Measurements from ENCODE around the gene SCFD2. TPM values are rescaled to one million over a fixed set of nuclear protein-coding genes. Genes with fewer than 3 reads are reported as not detected.
"Not testable (repeated sequence)": the region's sequence is repeated elsewhere in the genome, so short reads cannot be mapped to it uniquely, and the experiment has no call there.

SCFD2 gene
- polyA plus RNA-seq, 3 donors: 5.4 to 9.4 (median 6.7) TPM

DNA sequence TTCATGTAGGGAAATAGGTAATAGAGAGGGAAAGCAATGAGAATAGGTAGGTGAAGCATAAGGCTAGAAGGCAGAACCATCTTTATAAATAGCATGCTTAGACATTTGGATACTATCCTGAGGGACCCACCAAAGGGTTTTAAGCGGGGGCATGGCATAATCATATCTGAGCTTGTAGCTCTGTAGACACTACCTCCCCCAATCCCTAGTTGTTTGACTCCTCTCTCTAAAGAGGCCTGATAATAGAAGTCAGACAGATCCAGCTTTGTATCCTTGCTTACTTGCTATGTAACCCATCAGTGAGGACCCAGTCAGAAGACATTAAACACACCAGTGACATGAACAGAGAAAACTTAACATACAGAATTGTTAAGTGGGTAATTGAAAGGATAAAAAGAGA, 58.7 kb downstream of the SCFD2 start:
- H3K36me3 ChIP-seq (replicated peaks in 1 of 2; ENCODE audit: control insufficient read depth in 1 of 2, insufficient read depth in 2 of 2, low read length in 2 of 2): no peaks in the 10 kb centered on the region
- no peak overlapping the region for H3K4me2 ChIP-seq (replicated peaks; ENCODE audit: extremely low read depth, low read length, poor library complexity, severe bottlenecking)
- TF ChIP-seq, protein P1, sequence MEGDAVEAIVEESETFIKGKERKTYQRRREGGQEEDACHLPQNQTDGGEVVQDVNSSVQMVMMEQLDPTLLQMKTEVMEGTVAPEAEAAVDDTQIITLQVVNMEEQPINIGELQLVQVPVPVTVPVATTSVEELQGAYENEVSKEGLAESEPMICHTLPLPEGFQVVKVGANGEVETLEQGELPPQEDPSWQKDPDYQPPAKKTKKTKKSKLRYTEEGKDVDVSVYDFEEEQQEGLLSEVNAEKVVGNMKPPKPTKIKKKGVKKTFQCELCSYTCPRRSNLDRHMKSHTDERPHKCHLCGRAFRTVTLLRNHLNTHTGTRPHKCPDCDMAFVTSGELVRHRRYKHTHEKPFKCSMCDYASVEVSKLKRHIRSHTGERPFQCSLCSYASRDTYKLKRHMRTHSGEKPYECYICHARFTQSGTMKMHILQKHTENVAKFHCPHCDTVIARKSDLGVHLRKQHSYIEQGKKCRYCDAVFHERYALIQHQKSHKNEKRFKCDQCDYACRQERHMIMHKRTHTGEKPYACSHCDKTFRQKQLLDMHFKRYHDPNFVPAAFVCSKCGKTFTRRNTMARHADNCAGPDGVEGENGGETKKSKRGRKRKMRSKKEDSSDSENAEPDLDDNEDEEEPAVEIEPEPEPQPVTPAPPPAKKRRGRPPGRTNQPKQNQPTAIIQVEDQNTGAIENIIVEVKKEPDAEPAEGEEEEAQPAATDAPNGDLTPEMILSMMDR (IDR thresholded peaks at IDR 0.05): no peak
- H3K27me3 ChIP-seq (ENCODE audit: control insufficient read depth in 2 of 2, insufficient read depth in 2 of 2, low read length in 2 of 2): no peaks in the 10 kb centered on the region
- H3K9me3 ChIP-seq (replicated peaks in 1 of 2; ENCODE audit: control insufficient read depth in 1 of 2, insufficient read depth in 1 of 2, low read length in 2 of 2): no peaks in the 10 kb centered on the region
- no CpG with 5 or more reads among the region's 1 CpG for WGBS (ENCODE audit: insufficient coverage)
- no peak overlapping the region for H3K27ac ChIP-seq (ENCODE audit: low read depth in 1 of 2, low read length in 2 of 2)
- no peaks in the 10 kb centered on the region for H4K20me1 ChIP-seq (ENCODE audit: insufficient read depth, low read length)
- intact Hi-C loops (cut with micrococcal nuclease): no loop called here
- H3K4me1 Mint-ChIP-seq: peaks cover 7% of the 10 kb centered on the region
- H3K27ac Mint-ChIP-seq: peak overlapping the region in 1 of 7 donors; percentile 4
- H3K9ac ChIP-seq (ENCODE audit: insufficient read depth, low read length, poor library complexity, severe bottlenecking): no peak overlapping the region
- H3K4me3 ChIP-seq (replicated peaks in 1 of 3; ENCODE audit: low read depth in 2 of 3, low read length in 3 of 3): no peak overlapping the region
- peaks cover 0 to 2% (median 0%) of the 10 kb centered on the region in 3 donors for H3K27me3 Mint-ChIP-seq (ENCODE audit: low read depth in 3 of 3)
- H3K79me2 ChIP-seq (ENCODE audit: insufficient read depth, low read length): no peaks in the 10 kb centered on the region
- peaks cover 19 to 30% of the 10 kb centered on the region in 2 donors for H3K36me3 Mint-ChIP-seq
- peaks cover 0 to 11% (median 5%) of the 10 kb centered on the region in 7 donors for H3K9me3 Mint-ChIP-seq
- no peak overlapping the region for H3K4me3 Mint-ChIP-seq
- no peak for DNase-seq
- H3K4me1 ChIP-seq (ENCODE audit: control insufficient read depth in 1 of 2, insufficient read depth in 2 of 2, low read length in 2 of 2): no peaks in the 10 kb centered on the region
- no peak overlapping the region for H2AFZ ChIP-seq (ENCODE audit: insufficient read depth, low read depth, low read length, poor library complexity, severe bottlenecking)

DNA sequence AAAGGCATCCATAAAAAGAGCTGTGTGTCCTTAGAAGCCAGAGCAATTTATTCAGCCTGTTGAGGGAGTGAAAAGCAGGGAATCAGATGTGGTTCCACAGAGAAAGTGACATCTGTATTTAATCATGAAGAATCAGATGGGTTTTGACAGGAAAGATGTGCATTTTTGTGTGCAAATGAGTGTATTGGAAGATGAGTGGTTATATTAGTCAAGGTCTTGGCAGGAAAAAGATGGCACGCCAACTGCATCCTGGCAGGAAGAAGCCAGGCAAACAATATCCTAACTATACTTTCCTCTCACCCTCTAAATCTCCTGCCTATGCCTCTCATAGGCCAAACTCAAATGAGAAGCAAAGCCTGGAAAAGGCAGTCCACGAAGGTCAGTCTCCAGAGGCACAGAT, 59.1 kb downstream of the SCFD2 start:
- Mint-ChIP-seq H3K4me1 (peaks cover 7% of the 10 kb centered on the region), H3K9me3 (peaks cover 0 to 13% (median 5%) of the 10 kb centered on the region in 7 donors), H3K27me3 (ENCODE audit: low read depth in 3 of 3) (no peaks in the 10 kb centered on the region), H3K36me3 (peaks cover 17 to 28% of the 10 kb centered on the region in 2 donors), H3K27ac (no peak overlapping the region), H3K4me3 (no peak overlapping the region)
- TF ChIP-seq, protein P1 (IDR thresholded peaks at IDR 0.05): no peak
- Histone ChIP-seq H3K9ac (ENCODE audit: insufficient read depth, low read length, poor library complexity, severe bottlenecking) (no peak overlapping the region), H3K4me3 (replicated peaks in 1 of 3; ENCODE audit: low read depth in 2 of 3, low read length in 3 of 3) (no peak overlapping the region), H3K27ac (ENCODE audit: low read depth in 1 of 2, low read length in 2 of 2) (no peak overlapping the region), H3K9me3 (replicated peaks in 1 of 2; ENCODE audit: control insufficient read depth in 1 of 2, insufficient read depth in 1 of 2, low read length in 2 of 2) (no peaks in the 10 kb centered on the region), H3K4me2 (replicated peaks; ENCODE audit: extremely low read depth, low read length, poor library complexity, severe bottlenecking) (no peak overlapping the region), H3K36me3 (replicated peaks in 1 of 2; ENCODE audit: control insufficient read depth in 1 of 2, insufficient read depth in 2 of 2, low read length in 2 of 2) (no peaks in the 10 kb centered on the region), H3K27me3 (ENCODE audit: control insufficient read depth in 2 of 2, insufficient read depth in 2 of 2, low read length in 2 of 2) (no peaks in the 10 kb centered on the region), H3K79me2 (ENCODE audit: insufficient read depth, low read length) (no peaks in the 10 kb centered on the region), H3K4me1 (ENCODE audit: control insufficient read depth in 1 of 2, insufficient read depth in 2 of 2, low read length in 2 of 2) (no peaks in the 10 kb centered on the region), H2AFZ (ENCODE audit: insufficient read depth, low read depth, low read length, poor library complexity, severe bottlenecking) (no peak overlapping the region), H4K20me1 (ENCODE audit: insufficient read depth, low read length) (no peaks in the 10 kb centered on the region)
- intact Hi-C loops (cut with micrococcal nuclease): no loop called here
- DNase-seq: no peak
- WGBS (ENCODE audit: insufficient coverage): 100% methylated on average over 1 of the region's 2 CpGs

DNA sequence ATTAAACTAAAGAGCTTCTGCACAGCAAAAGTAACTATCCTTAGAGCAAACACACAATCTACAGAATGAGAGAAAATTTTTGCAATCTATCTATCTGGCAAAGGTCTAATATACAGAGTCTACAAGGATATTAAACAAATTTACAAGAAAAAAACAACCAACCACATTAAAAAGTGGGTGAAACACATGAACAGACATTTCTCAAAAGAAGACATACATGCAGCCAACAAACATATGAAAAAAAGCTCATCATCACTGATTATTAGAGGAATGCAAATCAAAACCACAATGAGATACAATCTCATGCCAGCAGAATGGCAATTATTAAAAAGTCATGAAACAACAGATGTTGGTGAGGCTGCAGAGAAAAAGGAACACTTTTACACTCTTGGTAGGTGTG, 73.7 kb downstream of the SCFD2 start:
- H3K27ac ChIP-seq (ENCODE audit: low read depth in 1 of 2, low read length in 2 of 2); H3K9ac ChIP-seq (ENCODE audit: insufficient read depth, low read length, poor library complexity, severe bottlenecking); H2AFZ ChIP-seq (ENCODE audit: insufficient read depth, low read depth, low read length, poor library complexity, severe bottlenecking); H3K27me3 ChIP-seq (ENCODE audit: control insufficient read depth in 2 of 2, insufficient read depth in 2 of 2, low read length in 2 of 2); H4K20me1 ChIP-seq (ENCODE audit: insufficient read depth, low read length); H3K27me3 Mint-ChIP-seq (ENCODE audit: low read depth in 3 of 3); H3K36me3 ChIP-seq (replicated peaks in 1 of 2; ENCODE audit: control insufficient read depth in 1 of 2, insufficient read depth in 2 of 2, low read length in 2 of 2); H3K27ac Mint-ChIP-seq; DNase-seq; H3K9me3 ChIP-seq (replicated peaks in 1 of 2; ENCODE audit: control insufficient read depth in 1 of 2, insufficient read depth in 1 of 2, low read length in 2 of 2); H3K4me1 ChIP-seq (ENCODE audit: control insufficient read depth in 1 of 2, insufficient read depth in 2 of 2, low read length in 2 of 2); intact Hi-C loops (cut with micrococcal nuclease); H3K4me3 ChIP-seq (replicated peaks in 1 of 3; ENCODE audit: low read depth in 2 of 3, low read length in 3 of 3); H3K4me3 Mint-ChIP-seq; H3K4me1 Mint-ChIP-seq; H3K36me3 Mint-ChIP-seq; H3K4me2 ChIP-seq (replicated peaks; ENCODE audit: extremely low read depth, low read length, poor library complexity, severe bottlenecking); H3K79me2 ChIP-seq (ENCODE audit: insufficient read depth, low read length): not testable (repeated sequence)
- peaks cover 21 to 47% (median 34%) of the 10 kb centered on the region in 7 donors for H3K9me3 Mint-ChIP-seq
